ENCODE data around the gene TRIM42. TPM values are rescaled to one million over a fixed set of nuclear protein-coding genes. Genes with fewer than 3 reads are reported as not detected.

Gene TRIM42
- total RNA-seq, 2 experiments from 2014 or later, result not detected

DNA sequence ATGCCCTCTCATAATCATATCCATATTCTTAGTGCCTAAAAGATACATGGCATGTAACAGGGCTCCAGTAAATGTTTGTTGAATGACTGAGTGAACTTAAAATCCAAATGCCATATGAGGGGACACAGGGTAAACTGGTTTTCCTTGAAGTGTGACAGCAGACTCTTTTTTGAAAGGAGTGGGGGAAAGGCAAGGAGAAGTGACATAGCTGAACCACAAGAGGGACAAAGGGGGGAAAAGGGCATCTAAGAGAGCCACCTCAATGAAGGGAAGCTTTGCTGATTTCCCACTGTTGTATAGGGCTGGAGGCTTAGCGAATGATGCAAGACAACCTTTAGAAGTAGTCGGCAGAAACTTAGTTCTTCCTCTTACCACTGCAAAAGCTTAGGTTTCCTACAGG is 9.1 kb downstream of the TRIM42 start:
- intact Hi-C loops (cut with DNase I, micrococcal nuclease), result no loop called here
- H3K27me3 ChIP-seq (ENCODE audit: control insufficient read depth in 1 of 2, insufficient read depth in 2 of 2, low read length in 2 of 2), result no peaks in the 10 kb centered on the region
- ATAC-seq (ENCODE audit: poor library complexity) (no peak), DNase-seq (no peak)
- TF ChIP-seq, protein P1, sequence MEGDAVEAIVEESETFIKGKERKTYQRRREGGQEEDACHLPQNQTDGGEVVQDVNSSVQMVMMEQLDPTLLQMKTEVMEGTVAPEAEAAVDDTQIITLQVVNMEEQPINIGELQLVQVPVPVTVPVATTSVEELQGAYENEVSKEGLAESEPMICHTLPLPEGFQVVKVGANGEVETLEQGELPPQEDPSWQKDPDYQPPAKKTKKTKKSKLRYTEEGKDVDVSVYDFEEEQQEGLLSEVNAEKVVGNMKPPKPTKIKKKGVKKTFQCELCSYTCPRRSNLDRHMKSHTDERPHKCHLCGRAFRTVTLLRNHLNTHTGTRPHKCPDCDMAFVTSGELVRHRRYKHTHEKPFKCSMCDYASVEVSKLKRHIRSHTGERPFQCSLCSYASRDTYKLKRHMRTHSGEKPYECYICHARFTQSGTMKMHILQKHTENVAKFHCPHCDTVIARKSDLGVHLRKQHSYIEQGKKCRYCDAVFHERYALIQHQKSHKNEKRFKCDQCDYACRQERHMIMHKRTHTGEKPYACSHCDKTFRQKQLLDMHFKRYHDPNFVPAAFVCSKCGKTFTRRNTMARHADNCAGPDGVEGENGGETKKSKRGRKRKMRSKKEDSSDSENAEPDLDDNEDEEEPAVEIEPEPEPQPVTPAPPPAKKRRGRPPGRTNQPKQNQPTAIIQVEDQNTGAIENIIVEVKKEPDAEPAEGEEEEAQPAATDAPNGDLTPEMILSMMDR (IDR thresholded peaks at IDR 0.05), result no peak
- no peaks in the 10 kb centered on the region for H3K36me3 ChIP-seq (ENCODE audit: insufficient read depth, low read length)
- Mint-ChIP-seq H3K4me3 (no peak overlapping the region), H3K27me3 (no peaks in the 10 kb centered on the region), H3K9me3 (no peaks in the 10 kb centered on the region), H3K4me1 (ENCODE audit: low read depth) (no peaks in the 10 kb centered on the region), H3K36me3 (ENCODE audit: low read depth) (no peaks in the 10 kb centered on the region), H3K27ac (no peak overlapping the region)
- H3K27ac ChIP-seq (ENCODE audit: low read depth in 1 of 2, low read length in 2 of 2), result no peak overlapping the region
- POLR2A ChIA-PET, result no interaction called here
- peaks cover 0 to 9% of the 10 kb centered on the region in 2 experiments for H3K9me3 ChIP-seq (ENCODE audit: control insufficient read depth in 1 of 2, insufficient read depth in 1 of 2, low read length in 2 of 2)
- CTCF ChIA-PET, result no interaction called here
- H3K4me3 ChIP-seq (ENCODE audit: low read length), result no peak overlapping the region
- H3K4me1 ChIP-seq (ENCODE audit: insufficient read depth, low read length), result no peaks in the 10 kb centered on the region

DNA sequence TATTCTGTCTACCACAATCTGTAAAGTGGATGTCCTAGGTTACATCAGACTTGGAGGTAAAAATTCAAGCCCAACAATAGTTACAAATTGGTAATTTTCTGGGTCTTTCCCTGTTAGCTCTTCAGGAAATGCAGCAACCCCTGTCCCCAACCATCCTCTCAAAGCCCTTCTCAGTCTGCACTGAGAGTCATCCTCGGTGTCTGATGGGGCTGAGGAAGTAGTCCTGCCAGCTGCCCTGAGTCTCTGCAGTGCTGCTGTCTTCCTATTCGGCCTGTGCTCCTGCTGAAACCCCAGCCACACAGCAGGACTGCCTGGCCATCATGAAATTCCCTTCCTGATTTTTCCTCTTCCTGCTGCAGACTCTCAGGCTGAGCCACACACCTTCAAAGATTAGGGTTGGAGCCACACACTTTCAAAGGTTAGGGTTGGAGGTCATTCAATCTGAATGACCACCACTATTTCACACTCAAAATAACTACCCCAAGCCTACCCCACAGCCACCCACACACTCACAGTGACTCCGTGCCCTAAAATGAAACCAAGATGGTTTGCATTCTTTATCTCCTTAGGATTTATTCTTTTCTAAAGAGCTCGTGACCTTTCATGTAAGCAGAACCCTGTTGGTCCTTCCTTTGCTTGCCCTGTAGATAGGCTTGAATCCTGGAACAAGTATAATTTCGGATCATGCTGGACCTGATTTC is 17.6 kb downstream of the TRIM42 start:
- no peaks in the 10 kb centered on the region for H3K4me1 Mint-ChIP-seq (ENCODE audit: low read depth)
- TF ChIP-seq, protein P1 (IDR thresholded peaks at IDR 0.05), result no peak
- intact Hi-C loops (cut with DNase I, micrococcal nuclease), result no loop called here
- H3K36me3 Mint-ChIP-seq (ENCODE audit: low read depth), result no peaks in the 10 kb centered on the region
- no peak overlapping the region for H3K27ac ChIP-seq (ENCODE audit: low read depth in 1 of 2, low read length in 2 of 2)
- ATAC-seq (ENCODE audit: poor library complexity) (no peak), DNase-seq (no peak)
- no peak overlapping the region for H3K27ac Mint-ChIP-seq
- H3K9me3 Mint-ChIP-seq, result no peaks in the 10 kb centered on the region
- H3K4me3 Mint-ChIP-seq, result no peak overlapping the region
- ChIA-PET CTCF (no interaction called here), POLR2A (no interaction called here)
- peaks cover 3% of the 10 kb centered on the region for H3K27me3 Mint-ChIP-seq
- H3K36me3 ChIP-seq (ENCODE audit: insufficient read depth, low read length), result no peaks in the 10 kb centered on the region
- no peak overlapping the region for H3K4me3 ChIP-seq (ENCODE audit: low read length)
- no peaks in the 10 kb centered on the region for H3K4me1 ChIP-seq (ENCODE audit: insufficient read depth, low read length)
- H3K9me3 ChIP-seq (ENCODE audit: control insufficient read depth in 1 of 2, insufficient read depth in 1 of 2, low read length in 2 of 2), result no peaks in the 10 kb centered on the region
- H3K27me3 ChIP-seq (ENCODE audit: control insufficient read depth in 1 of 2, insufficient read depth in 2 of 2, low read length in 2 of 2), result no peaks in the 10 kb centered on the region

DNA sequence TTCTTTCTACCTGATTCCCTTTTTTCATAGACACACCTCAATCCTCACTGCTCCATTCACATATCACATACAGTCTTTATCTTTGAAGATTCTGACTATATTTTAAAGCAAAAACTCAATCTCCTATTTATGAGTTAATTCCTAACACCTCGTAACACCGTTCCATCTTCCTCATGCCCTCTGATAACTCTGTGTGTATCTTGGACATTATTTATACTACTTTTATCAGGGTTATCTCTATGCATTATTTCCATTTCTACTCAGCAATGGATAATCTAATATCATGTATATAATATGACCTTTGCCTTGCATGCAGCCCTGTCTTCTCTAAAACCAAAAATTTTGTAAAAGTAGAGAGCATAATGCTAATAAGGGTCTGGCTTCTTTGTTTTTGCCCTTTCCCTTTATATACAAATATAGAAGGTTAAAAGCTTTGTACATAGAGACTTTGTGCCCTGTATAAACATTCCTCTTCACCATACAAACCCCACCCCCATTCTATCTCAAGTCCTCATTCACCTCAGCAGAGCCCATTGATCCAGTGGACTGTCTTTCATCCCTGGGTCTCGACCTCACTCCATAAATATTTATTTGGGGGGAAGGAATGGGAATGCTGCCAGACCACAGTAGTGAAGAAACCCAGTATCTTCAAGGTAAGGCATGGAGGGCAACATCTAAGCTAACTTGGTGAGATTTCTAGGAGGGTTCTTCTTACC is 21.8 kb downstream of the TRIM42 start:
- no peaks in the 10 kb centered on the region for H3K9me3 Mint-ChIP-seq
- ChIA-PET POLR2A (no interaction called here), CTCF (no interaction called here)
- no peaks in the 10 kb centered on the region for H3K9me3 ChIP-seq (ENCODE audit: control insufficient read depth in 1 of 2, insufficient read depth in 1 of 2, low read length in 2 of 2)
- no peaks in the 10 kb centered on the region for H3K36me3 ChIP-seq (ENCODE audit: insufficient read depth, low read length)
- H3K4me3 ChIP-seq (ENCODE audit: low read length), result no peak overlapping the region
- ATAC-seq (ENCODE audit: poor library complexity), result no peak
- H3K4me1 Mint-ChIP-seq (ENCODE audit: low read depth), result no peaks in the 10 kb centered on the region
- no peak overlapping the region for H3K27ac Mint-ChIP-seq
- peaks cover 3% of the 10 kb centered on the region for H3K27me3 Mint-ChIP-seq
- intact Hi-C loops (cut with DNase I, micrococcal nuclease), result no loop called here
- no peaks in the 10 kb centered on the region for H3K4me1 ChIP-seq (ENCODE audit: insufficient read depth, low read length)
- peaks cover 0 to 4% of the 10 kb centered on the region in 2 experiments for H3K27me3 ChIP-seq (ENCODE audit: control insufficient read depth in 1 of 2, insufficient read depth in 2 of 2, low read length in 2 of 2)
- H3K27ac ChIP-seq (ENCODE audit: low read depth in 1 of 2, low read length in 2 of 2), result no peak overlapping the region
- no peak overlapping the region for H3K4me3 Mint-ChIP-seq
- TF ChIP-seq, protein P1 (IDR thresholded peaks at IDR 0.05), result no peak
- no peaks in the 10 kb centered on the region for H3K36me3 Mint-ChIP-seq (ENCODE audit: low read depth)
- DNase-seq, result no peak
